ENCODE data around the gene NANS. TPM values are rescaled to one million over a fixed set of nuclear protein-coding genes. Genes with fewer than 3 reads are reported as not detected.

NANS gene
- total RNA-seq, 1 donor from 2014 or later, result 54.8 TPM

- Mint-ChIP-seq H3K36me3 (ENCODE audit: low read depth) (peaks cover 25% of the 10 kb centered on the region), H3K27me3 (ENCODE audit: low read depth) (no peaks in the 10 kb centered on the region), H3K4me3 (ENCODE audit: unreplicated experiment) (no peak overlapping the region), H3K4me1 (ENCODE audit: low read depth) (peaks cover 12% of the 10 kb centered on the region), H3K27ac (ENCODE audit: unreplicated experiment) (no peak overlapping the region), H3K9me3 (ENCODE audit: low read depth) (no peaks in the 10 kb centered on the region)
- TF ChIP-seq, protein P1, sequence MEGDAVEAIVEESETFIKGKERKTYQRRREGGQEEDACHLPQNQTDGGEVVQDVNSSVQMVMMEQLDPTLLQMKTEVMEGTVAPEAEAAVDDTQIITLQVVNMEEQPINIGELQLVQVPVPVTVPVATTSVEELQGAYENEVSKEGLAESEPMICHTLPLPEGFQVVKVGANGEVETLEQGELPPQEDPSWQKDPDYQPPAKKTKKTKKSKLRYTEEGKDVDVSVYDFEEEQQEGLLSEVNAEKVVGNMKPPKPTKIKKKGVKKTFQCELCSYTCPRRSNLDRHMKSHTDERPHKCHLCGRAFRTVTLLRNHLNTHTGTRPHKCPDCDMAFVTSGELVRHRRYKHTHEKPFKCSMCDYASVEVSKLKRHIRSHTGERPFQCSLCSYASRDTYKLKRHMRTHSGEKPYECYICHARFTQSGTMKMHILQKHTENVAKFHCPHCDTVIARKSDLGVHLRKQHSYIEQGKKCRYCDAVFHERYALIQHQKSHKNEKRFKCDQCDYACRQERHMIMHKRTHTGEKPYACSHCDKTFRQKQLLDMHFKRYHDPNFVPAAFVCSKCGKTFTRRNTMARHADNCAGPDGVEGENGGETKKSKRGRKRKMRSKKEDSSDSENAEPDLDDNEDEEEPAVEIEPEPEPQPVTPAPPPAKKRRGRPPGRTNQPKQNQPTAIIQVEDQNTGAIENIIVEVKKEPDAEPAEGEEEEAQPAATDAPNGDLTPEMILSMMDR (IDR thresholded peaks at IDR 0.05), result no peak
- no peak for DNase-seq (ENCODE audit: low spot score)
Observed at GRCh38 chr9:98083061-98083501, 26.5 kb downstream of the NANS start.

GRCh38 chr9:98083566-98084183 lies 27.1 kb downstream of the NANS start:
- Mint-ChIP-seq H3K27ac (ENCODE audit: unreplicated experiment) (no peak overlapping the region), H3K4me1 (ENCODE audit: low read depth) (peaks cover 12% of the 10 kb centered on the region), H3K4me3 (ENCODE audit: unreplicated experiment) (no peak overlapping the region), H3K9me3 (ENCODE audit: low read depth) (no peaks in the 10 kb centered on the region), H3K27me3 (ENCODE audit: low read depth) (no peaks in the 10 kb centered on the region), H3K36me3 (ENCODE audit: low read depth) (peaks cover 22% of the 10 kb centered on the region)
- no peak for DNase-seq (ENCODE audit: low spot score)
- TF ChIP-seq, protein P1 (IDR thresholded peaks at IDR 0.05), result no peak

GRCh38 chr9:98084396-98084795 lies 27.9 kb downstream of the NANS start:
- Mint-ChIP-seq H3K4me1 (ENCODE audit: low read depth) (peaks cover 12% of the 10 kb centered on the region), H3K27me3 (ENCODE audit: low read depth) (no peaks in the 10 kb centered on the region), H3K27ac (ENCODE audit: unreplicated experiment) (no peak overlapping the region), H3K4me3 (ENCODE audit: unreplicated experiment) (no peak overlapping the region), H3K9me3 (ENCODE audit: low read depth) (no peaks in the 10 kb centered on the region), H3K36me3 (ENCODE audit: low read depth) (peaks cover 20% of the 10 kb centered on the region)
- TF ChIP-seq, protein P1 (IDR thresholded peaks at IDR 0.05), result no peak
- DNase-seq (ENCODE audit: low spot score), result no peak

GRCh38 chr9:98085058-98085457 lies 28.5 kb downstream of the NANS start:
- TF ChIP-seq, protein P1 (IDR thresholded peaks at IDR 0.05), result no peak

GRCh38 chr9:98085944-98086343 lies 29.4 kb downstream of the NANS start:
- Mint-ChIP-seq H3K4me3 (ENCODE audit: unreplicated experiment) (no peak overlapping the region), H3K36me3 (ENCODE audit: low read depth) (peaks cover 19% of the 10 kb centered on the region), H3K9me3 (ENCODE audit: low read depth) (no peaks in the 10 kb centered on the region), H3K27me3 (ENCODE audit: low read depth) (no peaks in the 10 kb centered on the region), H3K4me1 (ENCODE audit: low read depth) (peaks cover 5% of the 10 kb centered on the region), H3K27ac (ENCODE audit: unreplicated experiment) (no peak overlapping the region)
- no peak for DNase-seq (ENCODE audit: low spot score)
- TF ChIP-seq, protein P1 (IDR thresholded peaks at IDR 0.05), result no peak

More at GRCh38 chr9:98085058-98085457, 28.5 kb downstream of the NANS start:
- H3K27ac Mint-ChIP-seq (ENCODE audit: unreplicated experiment), result no peak overlapping the region
- no peaks in the 10 kb centered on the region for H3K9me3 Mint-ChIP-seq (ENCODE audit: low read depth)
- no peak for DNase-seq (ENCODE audit: low spot score)
- H3K27me3 Mint-ChIP-seq (ENCODE audit: low read depth), result no peaks in the 10 kb centered on the region
- H3K4me1 Mint-ChIP-seq (ENCODE audit: low read depth), result peaks cover 12% of the 10 kb centered on the region
- no peak overlapping the region for H3K4me3 Mint-ChIP-seq (ENCODE audit: unreplicated experiment)
- peaks cover 20% of the 10 kb centered on the region for H3K36me3 Mint-ChIP-seq (ENCODE audit: low read depth)
